HCT116 (cell line): ENCODE results near the gene SCFD1.

Experiments
- CBX3 ChIP-seq: IDR thresholded peaks from 2 replicates; pipeline ENCODE4 v1.6.1; 2012; ENCODE audit warnings: low read depth
- CEBPB ChIP-seq: IDR thresholded peaks from 2 replicates; pipeline ENCODE4 v1.6.1; 2012; ENCODE audit warnings: low read depth
- EGR1 ChIP-seq: IDR thresholded peaks from 2 replicates; pipeline ENCODE4 v1.6.1; 2012; ENCODE audit warnings: low read depth
- ELF1 ChIP-seq: IDR thresholded peaks from 2 replicates; pipeline ENCODE4 v1.6.1; 2012; ENCODE audit warnings: low read depth, borderline replicate concordance
- EZH2phosphoT487 ChIP-seq: fragments of 200-600 bp; IDR thresholded peaks from 2 replicates; pipeline ENCODE4 v1.6.1; 2018; ENCODE audit warnings: antibody characterized with exemption, borderline replicate concordance
- MAX ChIP-seq: IDR thresholded peaks from 2 replicates; pipeline ENCODE4 v1.6.1; 2012
- POLR2A ChIP-seq: IDR thresholded peaks from 2 replicates; pipeline ENCODE4 v1.7.0; 2011; ENCODE audit warnings: borderline replicate concordance; ENCODE audit not compliant: insufficient read depth, insufficient read length; ENCODE audit errors: extremely low read depth
- POLR2AphosphoS5 ChIP-seq: IDR thresholded peaks from 2 replicates; pipeline ENCODE4 v1.6.1; 2011; ENCODE audit warnings: mild to moderate bottlenecking, low read depth, low read length, moderate library complexity
- SIN3A ChIP-seq: IDR thresholded peaks from 2 replicates; pipeline ENCODE4 v1.6.1; 2012; ENCODE audit warnings: low read depth
- YY1 ChIP-seq: IDR thresholded peaks from 2 replicates; pipeline ENCODE4 v1.6.1; 2011; ENCODE audit warnings: low read length, low read depth, moderate library complexity, mild to moderate bottlenecking; ENCODE audit not compliant: insufficient replicate concordance; ENCODE audit errors: extremely low read depth
- ZBTB33 ChIP-seq: IDR thresholded peaks from 2 replicates; pipeline ENCODE4 v1.6.1; 2011; ENCODE audit warnings: mild to moderate bottlenecking, low read length, moderate library complexity; ENCODE audit not compliant: insufficient replicate concordance; ENCODE audit errors: extremely low read depth
- ZFX ChIP-seq: fragments of 450-650 bp; IDR thresholded peaks from 2 replicates; pipeline ENCODE4 v1.6.1; 2017
- TF ChIP-seq, protein P1 (sequence below): IDR thresholded peaks from 2 replicates; pipeline ENCODE4 v1.6.1; 2012; ENCODE audit warnings: low read depth
- TF ChIP-seq, protein P2 (sequence below), 3 experiments: fragments of 200-600 bp in 1 of 3; sonication (generic) in 1 of 3; IDR thresholded peaks in 2 of 3; conservative IDR thresholded peaks in 1 of 3; 2 replicates each; pipeline ENCODE4 v1.5.1; 2012 to 2017; ENCODE audit warnings: low read depth in 2 of 3, low read length in 2 of 3, antibody characterized with exemption in 1 of 3, borderline replicate concordance in 1 of 3, control low read depth in 1 of 3, mild to moderate bottlenecking in 1 of 3, mixed read lengths in 1 of 3, mixed run types in 1 of 3, moderate library complexity in 1 of 3; ENCODE audit not compliant: insufficient read depth in 1 of 3

GRCh38 chr14:30580616-30581282 is 41.4 kb upstream of the SCFD1 start:
- TF ChIP-seq MAX (no peak), SIN3A (no peak), POLR2A (no peak), CBX3 (no peak), ZFX (no peak), CEBPB (no peak), EGR1 (no peak), POLR2AphosphoS5 (no peak), ZBTB33 (no peak), EZH2phosphoT487 (no peak), ELF1 (no peak), YY1 (no peak)
- TF ChIP-seq, protein P1, sequence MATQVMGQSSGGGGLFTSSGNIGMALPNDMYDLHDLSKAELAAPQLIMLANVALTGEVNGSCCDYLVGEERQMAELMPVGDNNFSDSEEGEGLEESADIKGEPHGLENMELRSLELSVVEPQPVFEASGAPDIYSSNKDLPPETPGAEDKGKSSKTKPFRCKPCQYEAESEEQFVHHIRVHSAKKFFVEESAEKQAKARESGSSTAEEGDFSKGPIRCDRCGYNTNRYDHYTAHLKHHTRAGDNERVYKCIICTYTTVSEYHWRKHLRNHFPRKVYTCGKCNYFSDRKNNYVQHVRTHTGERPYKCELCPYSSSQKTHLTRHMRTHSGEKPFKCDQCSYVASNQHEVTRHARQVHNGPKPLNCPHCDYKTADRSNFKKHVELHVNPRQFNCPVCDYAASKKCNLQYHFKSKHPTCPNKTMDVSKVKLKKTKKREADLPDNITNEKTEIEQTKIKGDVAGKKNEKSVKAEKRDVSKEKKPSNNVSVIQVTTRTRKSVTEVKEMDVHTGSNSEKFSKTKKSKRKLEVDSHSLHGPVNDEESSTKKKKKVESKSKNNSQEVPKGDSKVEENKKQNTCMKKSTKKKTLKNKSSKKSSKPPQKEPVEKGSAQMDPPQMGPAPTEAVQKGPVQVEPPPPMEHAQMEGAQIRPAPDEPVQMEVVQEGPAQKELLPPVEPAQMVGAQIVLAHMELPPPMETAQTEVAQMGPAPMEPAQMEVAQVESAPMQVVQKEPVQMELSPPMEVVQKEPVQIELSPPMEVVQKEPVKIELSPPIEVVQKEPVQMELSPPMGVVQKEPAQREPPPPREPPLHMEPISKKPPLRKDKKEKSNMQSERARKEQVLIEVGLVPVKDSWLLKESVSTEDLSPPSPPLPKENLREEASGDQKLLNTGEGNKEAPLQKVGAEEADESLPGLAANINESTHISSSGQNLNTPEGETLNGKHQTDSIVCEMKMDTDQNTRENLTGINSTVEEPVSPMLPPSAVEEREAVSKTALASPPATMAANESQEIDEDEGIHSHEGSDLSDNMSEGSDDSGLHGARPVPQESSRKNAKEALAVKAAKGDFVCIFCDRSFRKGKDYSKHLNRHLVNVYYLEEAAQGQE = no peak
- TF ChIP-seq, protein P2, sequence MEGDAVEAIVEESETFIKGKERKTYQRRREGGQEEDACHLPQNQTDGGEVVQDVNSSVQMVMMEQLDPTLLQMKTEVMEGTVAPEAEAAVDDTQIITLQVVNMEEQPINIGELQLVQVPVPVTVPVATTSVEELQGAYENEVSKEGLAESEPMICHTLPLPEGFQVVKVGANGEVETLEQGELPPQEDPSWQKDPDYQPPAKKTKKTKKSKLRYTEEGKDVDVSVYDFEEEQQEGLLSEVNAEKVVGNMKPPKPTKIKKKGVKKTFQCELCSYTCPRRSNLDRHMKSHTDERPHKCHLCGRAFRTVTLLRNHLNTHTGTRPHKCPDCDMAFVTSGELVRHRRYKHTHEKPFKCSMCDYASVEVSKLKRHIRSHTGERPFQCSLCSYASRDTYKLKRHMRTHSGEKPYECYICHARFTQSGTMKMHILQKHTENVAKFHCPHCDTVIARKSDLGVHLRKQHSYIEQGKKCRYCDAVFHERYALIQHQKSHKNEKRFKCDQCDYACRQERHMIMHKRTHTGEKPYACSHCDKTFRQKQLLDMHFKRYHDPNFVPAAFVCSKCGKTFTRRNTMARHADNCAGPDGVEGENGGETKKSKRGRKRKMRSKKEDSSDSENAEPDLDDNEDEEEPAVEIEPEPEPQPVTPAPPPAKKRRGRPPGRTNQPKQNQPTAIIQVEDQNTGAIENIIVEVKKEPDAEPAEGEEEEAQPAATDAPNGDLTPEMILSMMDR (IDR thresholded peaks at IDR 0.05 in 2 of 3, conservative IDR thresholded peaks at IDR 0.05 in 1 of 3; ENCODE audit: borderline replicate concordance in 1 of 3, insufficient read depth in 1 of 3, low read depth in 2 of 3, low read length in 2 of 3) = no peak
